Natural killer cell treated with Interleukin-12 subunit alpha and Interleukin-12 subunit beta and Interleukin-15 and Interleukin-18, amount 100 ng/mL, for 72 hours (primary cell): Measurements from ENCODE around the gene UGT1A8. TPM values are rescaled to one million over a fixed set of nuclear protein-coding genes. Genes with fewer than 3 reads are reported as not detected.
A peak's percentile ranks its signal among the peaks of the same experiment; 100 is the strongest.

Experiments
- ATAC-seq, 2 donors: fragments of 150-1000 bp; cut with Tn5 transposase in 1 of 2; sonication (Bioruptor Pico), chemical (Tn5 transposase) in 1 of 2; 2 replicates each; pipeline ENCODE4 v1.10.0; 2021
- DNase-seq: peaks from one replicate; pipeline ENCODE4 v3.0.0; 2022; ENCODE audit warnings: low spot score
- H3K27ac Mint-ChIP-seq, 2 donors: 1 replicate in 1 of 2; 2 replicates in 1 of 2; pipeline ENCODE4 v1.8.0; 2022; ENCODE audit warnings: mixed read lengths in 2 of 2, mild to moderate bottlenecking in 1 of 2, moderate library complexity in 1 of 2
- H3K27me3 Mint-ChIP-seq, 2 donors: 1 replicate in 1 of 2; 2 replicates in 1 of 2; pipeline ENCODE4 v1.8.0; 2022; ENCODE audit warnings: mixed read lengths in 2 of 2
- H3K36me3 Mint-ChIP-seq: one replicate; pipeline ENCODE4 v1.8.0; 2022; ENCODE audit warnings: mixed read lengths
- H3K4me1 Mint-ChIP-seq, 2 donors: 1 replicate in 1 of 2; 2 replicates in 1 of 2; pipeline ENCODE4 v1.8.0; 2022; ENCODE audit warnings: low read depth in 2 of 2, mixed read lengths in 2 of 2, mild to moderate bottlenecking in 1 of 2
- H3K4me3 Mint-ChIP-seq: one replicate; pipeline ENCODE4 v1.8.0; 2022; ENCODE audit warnings: mixed read lengths
- H3K9me3 Mint-ChIP-seq: 2 replicates; pipeline ENCODE4 v1.8.0; 2022; ENCODE audit warnings: mixed read lengths
- total RNA-seq, 2 donors: library from RNA; stranded (reverse); gene quantifications; one replicate each; pipeline ENCODE4 v1.2.3, GENCODE V29; 2022

UGT1A8 gene
- total RNA-seq, 2 donors from 2014 or later = not detected

GRCh38 chr2:233815861-233816260, 198.4 kb downstream of the UGT1A8 start:
- Mint-ChIP-seq H3K4me1 (no peaks in the 10 kb centered on the region), H3K36me3 (no peaks in the 10 kb centered on the region), H3K27me3 (peaks cover 20 to 22% of the 10 kb centered on the region in 2 donors), H3K9me3 (no peaks in the 10 kb centered on the region), H3K27ac (no peak overlapping the region), H3K4me3 (no peak overlapping the region)
- ATAC-seq (no peak), DNase-seq (no peak)

GRCh38 chr2:233816334-233816733, 198.9 kb downstream of the UGT1A8 start:
- Mint-ChIP-seq H3K4me1 (no peaks in the 10 kb centered on the region), H3K36me3 (no peaks in the 10 kb centered on the region), H3K27ac (no peak overlapping the region), H3K9me3 (no peaks in the 10 kb centered on the region), H3K27me3 (peaks cover 20 to 22% of the 10 kb centered on the region in 2 donors), H3K4me3 (no peak overlapping the region)
- DNase-seq (no peak), ATAC-seq (no peak)

- no peaks in the 10 kb centered on the region for H3K9me3 Mint-ChIP-seq
- H3K27ac Mint-ChIP-seq = no peak overlapping the region
- DNase-seq (no peak), ATAC-seq (no peak)
- H3K36me3 Mint-ChIP-seq = no peaks in the 10 kb centered on the region
- H3K4me3 Mint-ChIP-seq = no peak overlapping the region
- H3K27me3 Mint-ChIP-seq = peaks cover 22% of the 10 kb centered on the region in 2 donors
- no peaks in the 10 kb centered on the region for H3K4me1 Mint-ChIP-seq
Measured at GRCh38 chr2:233816771-233817170, 199.3 kb downstream of the UGT1A8 start.

GRCh38 chr2:233817361-233817911, 200.0 kb downstream of the UGT1A8 start:
- peak; percentile 46 for DNase-seq
- no peak overlapping the region for H3K27ac Mint-ChIP-seq
- no peaks in the 10 kb centered on the region for H3K4me1 Mint-ChIP-seq

GRCh38 chr2:233817995-233818638, 200.7 kb downstream of the UGT1A8 start:
- no peak for ATAC-seq
- no peaks in the 10 kb centered on the region for H3K9me3 Mint-ChIP-seq
- no peak overlapping the region for H3K4me3 Mint-ChIP-seq
- H3K36me3 Mint-ChIP-seq = no peaks in the 10 kb centered on the region
- H3K4me1 Mint-ChIP-seq = no peaks in the 10 kb centered on the region
- DNase-seq = peak; percentile 47
- H3K27me3 Mint-ChIP-seq = peaks cover 16 to 22% of the 10 kb centered on the region in 2 donors
- no peak overlapping the region for H3K27ac Mint-ChIP-seq

More at GRCh38 chr2:233817361-233817911, 200.0 kb downstream of the UGT1A8 start:
- no peaks in the 10 kb centered on the region for H3K36me3 Mint-ChIP-seq
- no peak for ATAC-seq
- no peak overlapping the region for H3K4me3 Mint-ChIP-seq
- no peaks in the 10 kb centered on the region for H3K9me3 Mint-ChIP-seq
- H3K27me3 Mint-ChIP-seq = peaks cover 20 to 22% of the 10 kb centered on the region in 2 donors

GRCh38 chr2:233818639-233819621, 201.5 kb downstream of the UGT1A8 start:
- no peaks in the 10 kb centered on the region for H3K36me3 Mint-ChIP-seq
- DNase-seq = peak; percentile 45

GRCh38 chr2:233819884-233820773, 202.7 kb downstream of the UGT1A8 start:
- H3K9me3 Mint-ChIP-seq = no peaks in the 10 kb centered on the region
- no peak overlapping the region for H3K4me3 Mint-ChIP-seq
- DNase-seq (peak; percentile 45), ATAC-seq (no peak)
- peaks cover 8 to 18% of the 10 kb centered on the region in 2 donors for H3K27me3 Mint-ChIP-seq
- no peaks in the 10 kb centered on the region for H3K4me1 Mint-ChIP-seq
- H3K36me3 Mint-ChIP-seq = no peaks in the 10 kb centered on the region
- H3K27ac Mint-ChIP-seq = no peak overlapping the region

More at GRCh38 chr2:233818639-233819621, 201.5 kb downstream of the UGT1A8 start:
- no peaks in the 10 kb centered on the region for H3K4me1 Mint-ChIP-seq
- ATAC-seq = no peak
- no peak overlapping the region for H3K27ac Mint-ChIP-seq
- peaks cover 13 to 22% of the 10 kb centered on the region in 2 donors for H3K27me3 Mint-ChIP-seq
- H3K9me3 Mint-ChIP-seq = no peaks in the 10 kb centered on the region
- no peak overlapping the region for H3K4me3 Mint-ChIP-seq

GRCh38 chr2:233820774-233821105, 203.3 kb downstream of the UGT1A8 start:
- Mint-ChIP-seq H3K9me3 (no peaks in the 10 kb centered on the region), H3K36me3 (no peaks in the 10 kb centered on the region), H3K27me3 (peaks cover 12 to 14% of the 10 kb centered on the region in 2 donors), H3K4me3 (no peak overlapping the region), H3K4me1 (no peaks in the 10 kb centered on the region), H3K27ac (no peak overlapping the region)
- peak; percentile 16 for DNase-seq
- no peak for ATAC-seq

GRCh38 chr2:233821196-233821595, 203.8 kb downstream of the UGT1A8 start:
- Mint-ChIP-seq H3K36me3 (no peaks in the 10 kb centered on the region), H3K4me1 (no peaks in the 10 kb centered on the region), H3K4me3 (no peak overlapping the region), H3K27ac (no peak overlapping the region), H3K27me3 (peaks cover 11 to 12% of the 10 kb centered on the region in 2 donors), H3K9me3 (no peaks in the 10 kb centered on the region)
- no peak for ATAC-seq
- peak; percentile 37 for DNase-seq

GRCh38 chr2:233821709-233822100, 204.3 kb downstream of the UGT1A8 start:
- Mint-ChIP-seq H3K4me3 (no peak overlapping the region), H3K9me3 (no peaks in the 10 kb centered on the region), H3K4me1 (no peaks in the 10 kb centered on the region), H3K27me3 (peaks cover 11 to 13% of the 10 kb centered on the region in 2 donors), H3K27ac (no peak overlapping the region), H3K36me3 (no peaks in the 10 kb centered on the region)
- ATAC-seq (no peak), DNase-seq (peak; percentile 44)

GRCh38 chr2:233822101-233822771, 204.8 kb downstream of the UGT1A8 start:
- Mint-ChIP-seq H3K4me1 (no peaks in the 10 kb centered on the region), H3K27ac (no peak overlapping the region), H3K27me3 (peaks cover 10 to 11% of the 10 kb centered on the region in 2 donors), H3K36me3 (no peaks in the 10 kb centered on the region), H3K9me3 (no peaks in the 10 kb centered on the region), H3K4me3 (no peak overlapping the region)
- ATAC-seq (peak in 1 of 2 donors; percentile 2), DNase-seq (peak; percentile 56)
